SK-N-MC (cell line): ENCODE results near the gene SYT5.

Source experiments
- EZH2 ChIP-seq: fragments of 200-600 bp; sonication (generic); IDR thresholded peaks from one replicate; pipeline ENCODE4 v1.6.1; 2017; ENCODE audit warnings: antibody characterized with exemption
- FOXP2 ChIP-seq: optimal IDR thresholded peaks from 2 replicates; pipeline ENCODE3; 2011; ENCODE audit warnings: mild to moderate bottlenecking, moderate library complexity; ENCODE audit not compliant: insufficient read depth; ENCODE audit errors: extremely low read length, control extremely low read depth
- POLR2AphosphoS5 ChIP-seq: IDR thresholded peaks from 2 replicates; pipeline ENCODE4 v1.6.1; 2012; ENCODE audit warnings: mild to moderate bottlenecking, low read depth, low read length, borderline replicate concordance

DNA sequence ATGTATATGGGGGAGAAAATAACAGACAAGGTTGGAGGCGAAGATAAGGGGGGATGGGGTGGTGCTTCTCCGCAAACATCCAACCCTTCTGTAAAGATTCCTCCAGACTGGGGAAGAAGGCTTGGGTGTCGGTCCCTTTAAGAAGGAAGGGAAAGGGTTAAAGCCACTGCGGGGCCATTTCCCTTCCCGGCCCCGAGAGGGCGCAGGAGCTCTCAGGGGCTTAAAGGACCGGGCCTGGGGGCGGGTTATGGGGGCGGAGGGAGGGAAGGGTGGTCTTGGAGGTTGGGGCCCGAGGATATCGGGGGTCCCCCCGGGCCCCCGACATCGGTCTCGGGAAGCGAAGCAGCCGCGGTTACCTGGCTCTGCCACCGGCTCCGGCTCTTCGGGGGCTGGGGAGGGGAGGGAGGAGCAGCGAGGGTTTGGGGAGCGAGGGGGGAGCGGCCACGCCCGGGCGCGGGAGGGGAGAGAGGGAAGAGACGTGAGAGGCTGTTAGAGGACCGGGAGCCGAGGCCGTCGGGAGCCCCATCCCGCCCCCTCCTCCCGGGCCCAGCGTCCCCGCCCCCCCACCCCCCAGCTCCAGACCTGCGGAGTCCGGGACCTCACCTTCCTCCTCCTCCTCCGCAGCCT is 33.9 kb downstream of the SYT5 start:
- TF ChIP-seq EZH2 (no peak), POLR2AphosphoS5 (no peak), FOXP2 (no peak)
